GM12892 (cell line): Measurements from ENCODE around the gene FBN3.

Experiments used
- POLR2A ChIP-seq: IDR thresholded peaks from 2 replicates; pipeline ENCODE4 v1.6.1; 2011; ENCODE audit warnings: low read depth, low read length, control low read depth
- POLR2AphosphoS5 ChIP-seq: IDR thresholded peaks from 2 replicates; pipeline ENCODE4 v1.6.1; 2011; ENCODE audit warnings: low read depth, low read length, control low read depth

- TF ChIP-seq POLR2A (no peak), POLR2AphosphoS5 (no peak)
Measured at GRCh38 chr19:8074501-8074900, 74.9 kb downstream of the FBN3 start.
